ENCODE data around the gene SPEF1.

The SPEF1 gene

GRCh38 chr20:3804254-3804751 lies 23.1 kb upstream of the SPEF1 start:
- Histone ChIP-seq H4K20me1 (ENCODE audit: insufficient read depth, low read length) (no peaks in the 10 kb centered on the region), H3K9ac (ENCODE audit: low read length) (no peak overlapping the region), H3K27me3 (ENCODE audit: insufficient read depth, low read length) (no peaks in the 10 kb centered on the region), H3F3A (ENCODE audit: insufficient read depth, low read length) (no peaks in the 10 kb centered on the region), H3K27ac (ENCODE audit: low read depth, low read length, poor library complexity, severe bottlenecking) (no peak overlapping the region), H2AFZ (ENCODE audit: low read length) (no peak overlapping the region), H3K36me3 (ENCODE audit: insufficient read depth, low read length) (peaks cover 65% of the 10 kb centered on the region), H3K9me2 (ENCODE audit: low read depth, low read length) (no peaks in the 10 kb centered on the region), H3K4me3 (ENCODE audit: low read depth, low read length, poor library complexity, severe bottlenecking) (no peak overlapping the region), H3K79me2 (ENCODE audit: insufficient read depth, low read length) (no peaks in the 10 kb centered on the region), H3K4me2 (ENCODE audit: low read length) (no peak overlapping the region), H3K4me1 (ENCODE audit: insufficient read depth, low read length, severe bottlenecking) (peaks cover 22% of the 10 kb centered on the region), H3K9me3 (ENCODE audit: low read length) (no peaks in the 10 kb centered on the region)
- TF ChIP-seq EZH2 (IDR thresholded peaks at IDR 0.05; ENCODE audit: borderline replicate concordance, low read length) (no peak), CTCF (IDR thresholded peaks at IDR 0.05; ENCODE audit: low read length) (no peak)

GRCh38 chr20:3803854-3804253 lies 22.6 kb upstream of the SPEF1 start:
- H3K4me1 ChIP-seq (ENCODE audit: insufficient read depth, low read length, severe bottlenecking), result peaks cover 26% of the 10 kb centered on the region
- no peaks in the 10 kb centered on the region for H3K9me3 ChIP-seq (ENCODE audit: low read length)
- H3K4me3 ChIP-seq (ENCODE audit: low read depth, low read length, poor library complexity, severe bottlenecking), result no peak overlapping the region
- H3K9ac ChIP-seq (ENCODE audit: low read length), result no peak overlapping the region
- no peak overlapping the region for H2AFZ ChIP-seq (ENCODE audit: low read length)
- H3F3A ChIP-seq (ENCODE audit: insufficient read depth, low read length), result no peaks in the 10 kb centered on the region
- no peaks in the 10 kb centered on the region for H4K20me1 ChIP-seq (ENCODE audit: insufficient read depth, low read length)
- H3K9me2 ChIP-seq (ENCODE audit: low read depth, low read length), result no peaks in the 10 kb centered on the region
- H3K27ac ChIP-seq (ENCODE audit: low read depth, low read length, poor library complexity, severe bottlenecking), result no peak overlapping the region
- no peak for TF ChIP-seq EZH2 (IDR thresholded peaks at IDR 0.05; ENCODE audit: borderline replicate concordance, low read length)
- TF ChIP-seq CTCF (IDR thresholded peaks at IDR 0.05; ENCODE audit: low read length), result no peak
- H3K27me3 ChIP-seq (ENCODE audit: insufficient read depth, low read length), result no peaks in the 10 kb centered on the region
- no peak overlapping the region for H3K4me2 ChIP-seq (ENCODE audit: low read length)
- H3K36me3 ChIP-seq (ENCODE audit: insufficient read depth, low read length), result peaks cover 65% of the 10 kb centered on the region
- H3K79me2 ChIP-seq (ENCODE audit: insufficient read depth, low read length), result no peaks in the 10 kb centered on the region

GRCh38 chr20:3803289-3803688 lies 22.0 kb upstream of the SPEF1 start:
- H3K4me3 ChIP-seq (ENCODE audit: low read depth, low read length, poor library complexity, severe bottlenecking), result no peak overlapping the region
- H3K27ac ChIP-seq (ENCODE audit: low read depth, low read length, poor library complexity, severe bottlenecking), result no peak overlapping the region
- no peak overlapping the region for H3K4me2 ChIP-seq (ENCODE audit: low read length)
- H3K36me3 ChIP-seq (ENCODE audit: insufficient read depth, low read length), result peaks cover 65% of the 10 kb centered on the region
- H3K9me3 ChIP-seq (ENCODE audit: low read length), result no peaks in the 10 kb centered on the region
- no peaks in the 10 kb centered on the region for H3K79me2 ChIP-seq (ENCODE audit: insufficient read depth, low read length)
- H3K4me1 ChIP-seq (ENCODE audit: insufficient read depth, low read length, severe bottlenecking), result peaks cover 32% of the 10 kb centered on the region
- no peaks in the 10 kb centered on the region for H3K9me2 ChIP-seq (ENCODE audit: low read depth, low read length)
- H3K9ac ChIP-seq (ENCODE audit: low read length), result no peak overlapping the region
- H2AFZ ChIP-seq (ENCODE audit: low read length), result no peak overlapping the region
- TF ChIP-seq EZH2 (IDR thresholded peaks at IDR 0.05; ENCODE audit: borderline replicate concordance, low read length) (no peak), CTCF (IDR thresholded peaks at IDR 0.05; ENCODE audit: low read length) (no peak)
- H3F3A ChIP-seq (ENCODE audit: insufficient read depth, low read length), result no peaks in the 10 kb centered on the region
- no peaks in the 10 kb centered on the region for H3K27me3 ChIP-seq (ENCODE audit: insufficient read depth, low read length)
- H4K20me1 ChIP-seq (ENCODE audit: insufficient read depth, low read length), result no peaks in the 10 kb centered on the region
